ENCODE data around the gene ASS1.

DNA sequence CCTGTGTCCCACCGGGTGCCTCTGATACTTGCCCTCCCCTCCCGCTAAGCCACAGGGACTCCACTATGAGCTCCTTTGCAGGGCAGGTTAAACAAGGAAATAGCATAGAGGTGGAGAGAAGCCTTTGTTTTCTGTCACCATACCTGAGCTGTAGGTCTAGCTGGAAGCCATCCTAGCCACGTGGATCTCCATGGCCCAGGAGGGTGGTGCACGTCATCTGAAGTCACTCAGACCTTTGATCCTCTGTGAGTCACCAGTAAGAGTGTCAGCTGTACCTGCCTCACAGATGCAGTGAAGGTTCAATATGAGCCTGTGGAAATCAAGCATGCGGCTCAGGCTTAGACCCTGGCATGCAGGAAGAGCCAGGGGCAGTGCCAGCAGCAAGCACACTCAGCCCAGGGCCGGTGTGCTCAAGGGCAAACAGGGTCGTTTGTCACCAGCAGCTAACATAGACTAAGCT lies 55.1 kb downstream of the ASS1 start:
- TF ChIP-seq, protein P1, sequence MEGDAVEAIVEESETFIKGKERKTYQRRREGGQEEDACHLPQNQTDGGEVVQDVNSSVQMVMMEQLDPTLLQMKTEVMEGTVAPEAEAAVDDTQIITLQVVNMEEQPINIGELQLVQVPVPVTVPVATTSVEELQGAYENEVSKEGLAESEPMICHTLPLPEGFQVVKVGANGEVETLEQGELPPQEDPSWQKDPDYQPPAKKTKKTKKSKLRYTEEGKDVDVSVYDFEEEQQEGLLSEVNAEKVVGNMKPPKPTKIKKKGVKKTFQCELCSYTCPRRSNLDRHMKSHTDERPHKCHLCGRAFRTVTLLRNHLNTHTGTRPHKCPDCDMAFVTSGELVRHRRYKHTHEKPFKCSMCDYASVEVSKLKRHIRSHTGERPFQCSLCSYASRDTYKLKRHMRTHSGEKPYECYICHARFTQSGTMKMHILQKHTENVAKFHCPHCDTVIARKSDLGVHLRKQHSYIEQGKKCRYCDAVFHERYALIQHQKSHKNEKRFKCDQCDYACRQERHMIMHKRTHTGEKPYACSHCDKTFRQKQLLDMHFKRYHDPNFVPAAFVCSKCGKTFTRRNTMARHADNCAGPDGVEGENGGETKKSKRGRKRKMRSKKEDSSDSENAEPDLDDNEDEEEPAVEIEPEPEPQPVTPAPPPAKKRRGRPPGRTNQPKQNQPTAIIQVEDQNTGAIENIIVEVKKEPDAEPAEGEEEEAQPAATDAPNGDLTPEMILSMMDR (conservative IDR thresholded peaks at IDR 0.05 in 1 of 2, IDR thresholded peaks at IDR 0.05 in 1 of 2; ENCODE audit: low read depth in 1 of 2, low read length in 2 of 2): no peak
- TF ChIP-seq EZH2 (IDR thresholded peaks at IDR 0.05; ENCODE audit: low read length, missing control alignments): no peak

Data from fibroblast of lung (primary cell).